Activated T-helper 1 cell treated with anti-CD3 and anti-CD28 coated beads, Interleukin-12 subunit alpha, Interleukin-12 subunit beta, Interleukin-2, Interleukin-4 antibody, amounts not matched to agents 30 ng/mL and 10 ng/mL and 1 ng/mL, durations not matched to agents 14 hours and 24 hours and 36 hours (primary cell): ENCODE measurements around the gene GIPC2. TPM values are rescaled to one million over a fixed set of nuclear protein-coding genes. Genes with fewer than 3 reads are reported as not detected.

Source experiments
- DNase-seq: peaks from one replicate; pipeline ENCODE4 v3.0.0; 2021; ENCODE audit warnings: low spot score
- H3K27ac Mint-ChIP-seq: one replicate; pipeline ENCODE4 v1.8.0; 2021; ENCODE audit warnings: mild to moderate bottlenecking, mixed read lengths
- H3K27me3 Mint-ChIP-seq: one replicate; pipeline ENCODE4 v1.8.0; 2022; ENCODE audit warnings: mild to moderate bottlenecking, moderate library complexity, mixed read lengths; ENCODE audit not compliant: insufficient read depth
- H3K36me3 Mint-ChIP-seq: one replicate; pipeline ENCODE4 v1.8.0; 2021; ENCODE audit warnings: low read depth, mixed read lengths
- H3K4me1 Mint-ChIP-seq: one replicate; pipeline ENCODE4 v1.8.0; 2021; ENCODE audit warnings: low read depth, mixed read lengths
- H3K4me3 Mint-ChIP-seq: one replicate; pipeline ENCODE4 v1.8.0; 2021; ENCODE audit warnings: mild to moderate bottlenecking, moderate library complexity, mixed read lengths
- H3K9me3 Mint-ChIP-seq: one replicate; pipeline ENCODE4 v1.8.0; 2021; ENCODE audit warnings: mixed read lengths
- intact Hi-C: fragments of 100-400 bp; cut with micrococcal nuclease; formaldehyde crosslinking; loops from one replicate; pipeline ENCODE4 v1.15.1; 2024
- total RNA-seq: library from RNA; stranded (reverse); gene quantifications from 2 replicates; pipeline ENCODE4 v1.2.3, GENCODE V29; 2022

The GIPC2 gene
- total RNA-seq, 1 donor from 2014 or later = 0.05 TPM

- intact Hi-C loops = no loop called here
- Mint-ChIP-seq H3K9me3 (no peaks in the 10 kb centered on the region), H3K27ac (no peak overlapping the region), H3K36me3 (no peaks in the 10 kb centered on the region), H3K4me3 (no peak overlapping the region), H3K4me1 (no peaks in the 10 kb centered on the region), H3K27me3 (no peaks in the 10 kb centered on the region)
- no peak for DNase-seq
Observed at GRCh38 chr1:78121710-78122109, 75.9 kb downstream of the GIPC2 start.

DNA sequence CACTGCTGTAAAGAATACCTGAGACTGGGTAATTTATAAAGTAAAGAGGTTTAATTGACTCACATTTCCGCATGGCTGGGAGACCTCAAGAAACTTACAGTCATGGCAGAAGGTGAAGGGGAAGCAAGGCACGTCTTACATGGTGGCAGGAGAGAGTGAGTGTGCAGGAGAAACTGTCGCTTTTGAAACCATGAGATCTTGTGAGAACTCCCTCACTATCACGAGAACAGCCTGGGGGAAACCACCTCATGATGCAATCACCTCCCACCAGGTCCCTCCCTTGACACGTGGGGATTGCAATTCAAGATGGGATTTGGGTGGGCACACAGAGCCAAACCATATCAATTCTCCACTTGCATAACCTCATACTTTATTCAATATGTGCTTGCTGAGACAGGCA lies 76.6 kb downstream of the GIPC2 start:
- DNase-seq = no peak
- Mint-ChIP-seq H3K36me3 (no peaks in the 10 kb centered on the region), H3K9me3 (no peaks in the 10 kb centered on the region), H3K4me1 (no peaks in the 10 kb centered on the region), H3K27me3 (no peaks in the 10 kb centered on the region), H3K4me3 (no peak overlapping the region), H3K27ac (no peak overlapping the region)
- intact Hi-C loops = no loop called here

GRCh38 chr1:78126506-78126905 lies 80.7 kb downstream of the GIPC2 start:
- Mint-ChIP-seq H3K27ac (no peak overlapping the region), H3K9me3 (no peaks in the 10 kb centered on the region), H3K27me3 (peaks cover 2% of the 10 kb centered on the region), H3K36me3 (no peaks in the 10 kb centered on the region), H3K4me1 (no peaks in the 10 kb centered on the region), H3K4me3 (no peak overlapping the region)
- intact Hi-C loops = no loop called here
- no peak for DNase-seq

- H3K27me3 Mint-ChIP-seq = peaks cover 10% of the 10 kb centered on the region
- no peak for DNase-seq
- no peak overlapping the region for H3K4me3 Mint-ChIP-seq
- H3K9me3 Mint-ChIP-seq = no peaks in the 10 kb centered on the region
- no peaks in the 10 kb centered on the region for H3K36me3 Mint-ChIP-seq
- intact Hi-C loops = loop anchor here (5.0 kb wide), 1 partner anchor 705 kb away; no protein-coding TSS in a partner anchor
- H3K27ac Mint-ChIP-seq = no peak overlapping the region
- H3K4me1 Mint-ChIP-seq = no peaks in the 10 kb centered on the region
Observed at GRCh38 chr1:78132174-78132947, 86.6 kb downstream of the GIPC2 start.

DNA sequence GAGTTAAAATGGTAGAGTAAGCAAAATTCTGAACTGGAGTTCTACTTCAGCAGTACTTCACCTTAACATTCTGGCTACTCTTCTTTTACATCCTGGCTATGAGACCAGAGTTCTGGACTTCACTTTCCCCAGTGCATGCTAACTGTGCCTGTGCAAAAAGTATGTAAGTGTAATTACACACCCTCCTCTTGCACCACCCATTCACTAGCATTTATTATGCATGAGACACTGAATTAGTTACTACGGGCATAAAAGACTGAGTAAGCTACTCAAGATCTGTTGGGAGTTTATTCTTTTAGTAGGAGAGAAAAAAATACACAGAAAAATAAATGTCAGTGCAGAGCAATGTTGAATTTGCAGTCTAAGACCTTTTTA lies 87.2 kb downstream of the GIPC2 start:
- intact Hi-C loops = loop anchor here (5.0 kb wide), 1 partner anchor 704 kb away; no protein-coding TSS in a partner anchor
- Mint-ChIP-seq H3K4me3 (no peak overlapping the region), H3K27ac (no peak overlapping the region)

GRCh38 chr1:78136680-78137079 lies 90.9 kb downstream of the GIPC2 start:
- no peak overlapping the region for H3K4me3 Mint-ChIP-seq
- H3K4me1 Mint-ChIP-seq = peaks cover 5% of the 10 kb centered on the region
- intact Hi-C loops = no loop called here
- no peak overlapping the region for H3K27ac Mint-ChIP-seq
- no peaks in the 10 kb centered on the region for H3K36me3 Mint-ChIP-seq
- peaks cover 13% of the 10 kb centered on the region for H3K27me3 Mint-ChIP-seq
- H3K9me3 Mint-ChIP-seq = no peaks in the 10 kb centered on the region
- no peak for DNase-seq

More for the DNA sequence above, 87.2 kb downstream of the GIPC2 start:
- Mint-ChIP-seq H3K27me3 (peaks cover 14% of the 10 kb centered on the region), H3K9me3 (no peaks in the 10 kb centered on the region), H3K36me3 (no peaks in the 10 kb centered on the region), H3K4me1 (no peaks in the 10 kb centered on the region)
- no peak for DNase-seq

DNA sequence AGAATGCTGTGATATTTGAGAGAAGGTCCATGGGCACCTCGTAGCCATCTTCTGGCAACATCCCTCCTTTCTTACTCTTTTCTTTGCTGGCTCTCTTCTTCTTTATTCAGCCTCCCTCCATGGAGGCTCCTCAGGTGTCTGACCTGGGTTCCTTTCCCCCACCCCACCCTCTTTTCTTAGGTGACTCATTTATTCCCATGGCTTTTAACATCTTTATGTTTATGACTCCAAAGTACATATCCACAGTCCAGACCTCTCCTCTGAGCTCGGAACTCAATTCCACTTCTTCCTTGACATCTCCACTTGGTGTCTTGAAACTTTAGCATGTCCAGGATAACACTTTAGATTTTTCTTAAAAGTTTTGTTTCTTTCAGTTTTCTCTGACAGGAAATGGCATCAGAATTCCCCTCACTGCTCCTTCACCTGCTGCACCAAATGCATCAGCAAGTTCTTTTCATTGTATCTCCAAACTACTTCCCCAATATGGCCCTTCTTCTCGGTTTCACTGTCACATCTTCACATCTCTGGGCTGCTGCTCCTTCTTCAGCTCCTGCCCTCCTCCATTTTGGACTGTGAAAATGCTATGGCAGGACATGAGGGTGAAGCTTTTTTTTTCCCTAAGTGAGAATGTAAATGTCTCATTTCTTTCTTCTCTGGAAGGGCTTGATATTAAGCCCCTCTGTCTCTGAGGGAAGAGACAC lies 95.9 kb downstream of the GIPC2 start:
- no peak overlapping the region for H3K4me3 Mint-ChIP-seq
- intact Hi-C loops = no loop called here
- no peaks in the 10 kb centered on the region for H3K36me3 Mint-ChIP-seq
- H3K27me3 Mint-ChIP-seq = peaks cover 8% of the 10 kb centered on the region
- no peaks in the 10 kb centered on the region for H3K9me3 Mint-ChIP-seq
- H3K4me1 Mint-ChIP-seq = peaks cover 22% of the 10 kb centered on the region
- no peak for DNase-seq
- no peak overlapping the region for H3K27ac Mint-ChIP-seq

GRCh38 chr1:78142736-78143135 lies 97.0 kb downstream of the GIPC2 start:
- intact Hi-C loops = no loop called here
- Mint-ChIP-seq H3K9me3 (no peaks in the 10 kb centered on the region), H3K27me3 (peaks cover 9% of the 10 kb centered on the region), H3K36me3 (no peaks in the 10 kb centered on the region), H3K27ac (peak overlapping the region; percentile 71), H3K4me3 (no peak overlapping the region), H3K4me1 (peaks cover 22% of the 10 kb centered on the region)
- DNase-seq = no peak

DNA sequence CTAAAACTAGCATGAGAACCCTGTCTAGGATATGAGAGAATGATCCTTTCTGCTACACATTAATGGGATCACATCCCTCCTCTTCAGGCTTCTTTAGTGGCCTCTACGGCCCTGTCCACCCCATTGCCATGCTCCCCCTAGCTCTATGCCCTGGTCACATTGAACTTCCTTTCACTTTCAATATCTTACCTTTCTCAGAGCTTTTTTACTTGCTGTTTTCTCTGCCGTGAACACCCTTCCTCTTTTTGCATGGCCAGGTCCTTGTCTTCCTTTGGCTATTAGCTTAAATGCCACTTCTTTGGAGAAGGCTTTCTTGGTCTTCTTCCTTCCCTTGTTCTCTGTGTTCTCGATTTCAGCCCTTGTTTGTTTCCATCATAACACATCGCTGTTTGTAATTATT lies 97.4 kb downstream of the GIPC2 start:
- Mint-ChIP-seq H3K27me3 (peaks cover 6% of the 10 kb centered on the region), H3K4me3 (peak overlapping the region; percentile 70), H3K9me3 (no peaks in the 10 kb centered on the region), H3K27ac (peak overlapping the region; percentile 71), H3K36me3 (no peaks in the 10 kb centered on the region), H3K4me1 (peaks cover 22% of the 10 kb centered on the region)
- no peak for DNase-seq
- intact Hi-C loops = no loop called here

- no peaks in the 10 kb centered on the region for H3K36me3 Mint-ChIP-seq
- DNase-seq = no peak
- H3K4me3 Mint-ChIP-seq = peak overlapping the region; percentile 70
- peaks cover 6% of the 10 kb centered on the region for H3K27me3 Mint-ChIP-seq
- peaks cover 22% of the 10 kb centered on the region for H3K4me1 Mint-ChIP-seq
- H3K27ac Mint-ChIP-seq = no peak overlapping the region
- intact Hi-C loops = loop anchor here (2.0 kb wide), 1 partner anchor 463 kb away; no protein-coding TSS in a partner anchor
- no peaks in the 10 kb centered on the region for H3K9me3 Mint-ChIP-seq
Observed at GRCh38 chr1:78143673-78144072, 97.9 kb downstream of the GIPC2 start.

- peaks cover 6% of the 10 kb centered on the region for H3K27me3 Mint-ChIP-seq
- intact Hi-C loops = loop anchor here (1.0 to 2.0 kb wide), 2 partner anchors 462 to 531 kb away; no protein-coding TSS in a partner anchor
- H3K27ac Mint-ChIP-seq = no peak overlapping the region
- no peak for DNase-seq
- H3K4me3 Mint-ChIP-seq = no peak overlapping the region
- H3K36me3 Mint-ChIP-seq = no peaks in the 10 kb centered on the region
- no peaks in the 10 kb centered on the region for H3K9me3 Mint-ChIP-seq
- peaks cover 22% of the 10 kb centered on the region for H3K4me1 Mint-ChIP-seq
Observed at GRCh38 chr1:78145105-78145580, 99.4 kb downstream of the GIPC2 start.

DNA sequence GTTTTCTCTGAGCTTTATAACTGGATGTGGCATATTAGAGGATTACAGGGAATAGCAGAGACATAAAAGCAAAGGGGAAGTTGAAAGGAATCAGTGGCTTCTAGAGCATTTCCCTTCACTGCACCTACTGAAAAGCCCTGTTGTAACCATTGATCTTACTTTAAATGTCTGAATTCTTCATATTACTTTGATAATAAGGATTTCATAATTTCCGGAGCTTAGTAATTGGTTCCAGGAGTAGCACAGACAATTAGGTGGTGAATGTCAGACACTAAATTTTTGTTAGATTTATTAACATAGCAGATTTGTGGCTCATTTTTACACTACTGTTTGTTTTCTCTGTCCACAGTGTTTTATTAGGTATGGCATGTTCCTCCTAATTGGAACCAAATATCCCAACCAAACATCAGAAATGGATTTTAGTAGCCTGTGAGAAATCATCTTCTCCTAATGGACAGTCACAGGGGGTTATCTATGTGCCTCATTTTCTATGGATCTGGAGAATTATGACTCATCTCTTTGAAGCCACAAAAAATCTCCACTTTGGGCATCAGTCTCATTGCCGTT lies 100.5 kb downstream of the GIPC2 start:
- Mint-ChIP-seq H3K27me3 (peaks cover 7% of the 10 kb centered on the region), H3K36me3 (no peaks in the 10 kb centered on the region), H3K4me1 (peaks cover 22% of the 10 kb centered on the region), H3K27ac (no peak overlapping the region), H3K4me3 (no peak overlapping the region), H3K9me3 (no peaks in the 10 kb centered on the region)
- intact Hi-C loops = no loop called here
- DNase-seq = no peak

DNA sequence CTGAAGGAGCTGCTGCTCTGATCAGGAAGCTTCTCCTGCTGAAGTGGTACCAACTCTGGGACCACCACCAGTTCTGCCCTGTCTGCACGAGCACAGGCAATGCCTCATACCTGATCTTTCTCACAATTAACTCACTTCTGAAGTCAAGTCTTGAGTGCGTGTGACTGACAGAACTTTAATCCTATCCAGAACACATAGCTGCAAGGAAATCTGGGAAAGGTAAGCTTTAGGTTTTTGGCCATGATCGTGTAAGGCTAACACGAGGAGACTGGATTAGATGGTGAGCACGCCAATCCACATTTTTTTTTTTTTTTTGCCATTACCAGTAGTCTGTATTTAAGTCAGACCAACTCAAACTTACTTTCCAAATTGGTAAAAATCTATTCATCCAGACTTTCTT lies 101.3 kb downstream of the GIPC2 start:
- Mint-ChIP-seq H3K9me3 (no peaks in the 10 kb centered on the region), H3K36me3 (no peaks in the 10 kb centered on the region), H3K27ac (no peak overlapping the region), H3K4me1 (peaks cover 14% of the 10 kb centered on the region), H3K4me3 (no peak overlapping the region), H3K27me3 (peaks cover 8% of the 10 kb centered on the region)
- no peak for DNase-seq
- intact Hi-C loops = no loop called here
